ENCODE measurements around the gene TTLL10.

Gene TTLL10

GRCh38 chr1:1243266-1243660, 69.6 kb downstream of the TTLL10 start:
- H3K4me3 ChIP-seq (ENCODE audit: low read depth, low read length) = no peak overlapping the region
- no peak for DNase-seq (ENCODE audit: low read depth)

DNA sequence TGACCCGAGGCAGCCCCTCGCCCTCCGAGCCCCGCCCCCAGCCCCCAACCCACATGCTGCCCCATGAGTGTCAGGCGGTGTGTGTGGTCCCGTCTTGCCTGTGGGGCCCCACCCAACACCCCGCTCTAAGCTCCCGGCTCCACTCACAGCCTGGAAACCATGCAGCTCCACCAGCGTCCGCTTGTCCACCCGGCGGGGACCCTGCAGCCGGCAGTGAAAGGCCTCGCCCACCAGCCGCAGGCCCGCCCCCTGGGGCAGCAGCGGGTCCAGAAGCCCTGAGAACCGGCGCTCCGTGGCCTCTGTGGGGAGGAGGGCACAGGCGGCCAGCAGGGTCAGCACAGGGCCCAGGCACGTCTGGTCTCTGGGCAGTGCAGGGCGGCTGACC, 70.1 kb downstream of the TTLL10 start:
- no peak overlapping the region for H3K4me3 ChIP-seq (ENCODE audit: low read depth, low read length)
- TF ChIP-seq MAX (IDR thresholded peaks at IDR 0.05; ENCODE audit: low read depth, low read length) (no peak), POLR2A (IDR thresholded peaks at IDR 0.05; ENCODE audit: extremely low read depth, insufficient read length) (no peak), CTCF (IDR thresholded peaks at IDR 0.05; ENCODE audit: low read depth, low read length) (no peak), MYC (IDR thresholded peaks at IDR 0.05; ENCODE audit: low read depth, low read length) (no peak)
- DNase-seq (ENCODE audit: low read depth) = no peak

More at GRCh38 chr1:1243266-1243660, 69.6 kb downstream of the TTLL10 start:
- TF ChIP-seq CTCF (IDR thresholded peaks at IDR 0.05; ENCODE audit: low read depth, low read length) = no peak
- TF ChIP-seq MAX (IDR thresholded peaks at IDR 0.05; ENCODE audit: low read depth, low read length) = no peak
- TF ChIP-seq MYC (IDR thresholded peaks at IDR 0.05; ENCODE audit: low read depth, low read length) = no peak
- TF ChIP-seq POLR2A (IDR thresholded peaks at IDR 0.05; ENCODE audit: extremely low read depth, insufficient read length) = no peak

DNA sequence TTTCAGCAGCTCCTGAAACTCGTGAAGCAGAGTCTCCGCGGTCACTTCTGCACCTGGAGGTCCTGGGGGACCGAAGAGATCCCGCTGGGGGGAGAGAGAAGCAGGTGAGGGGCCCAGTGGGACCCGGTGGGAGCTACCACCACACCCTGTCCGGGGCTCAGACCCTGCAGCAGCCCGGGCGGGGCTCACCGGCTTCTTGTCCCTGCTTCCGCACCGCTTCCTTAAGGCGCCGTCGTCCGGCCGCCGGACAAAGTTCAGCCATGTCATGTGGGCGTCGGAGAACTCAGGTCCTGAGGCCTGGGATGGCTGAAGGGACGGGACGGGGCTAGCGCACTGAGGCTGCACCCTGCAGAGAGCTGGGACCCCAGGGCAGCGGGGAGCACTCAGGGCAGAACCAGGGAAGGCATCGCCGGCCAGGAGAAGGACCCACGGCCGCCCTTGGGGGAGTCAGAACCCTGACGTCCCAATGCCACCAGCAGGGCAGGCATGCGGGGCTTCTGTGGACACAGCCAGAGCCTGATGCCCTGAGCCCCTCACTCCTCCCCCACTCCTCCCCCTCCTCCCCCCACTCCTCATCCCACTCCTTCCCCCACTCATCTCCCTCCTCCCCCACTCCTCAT, 70.6 kb downstream of the TTLL10 start:
- H3K4me3 ChIP-seq (ENCODE audit: low read depth, low read length) = no peak overlapping the region
- no peak for TF ChIP-seq CTCF (IDR thresholded peaks at IDR 0.05; ENCODE audit: low read depth, low read length)
- TF ChIP-seq MYC (IDR thresholded peaks at IDR 0.05; ENCODE audit: low read depth, low read length) = no peak
- no peak for TF ChIP-seq MAX (IDR thresholded peaks at IDR 0.05; ENCODE audit: low read depth, low read length)
- no peak for TF ChIP-seq POLR2A (IDR thresholded peaks at IDR 0.05; ENCODE audit: extremely low read depth, insufficient read length)
- DNase-seq (ENCODE audit: low read depth) = no peak

DNA sequence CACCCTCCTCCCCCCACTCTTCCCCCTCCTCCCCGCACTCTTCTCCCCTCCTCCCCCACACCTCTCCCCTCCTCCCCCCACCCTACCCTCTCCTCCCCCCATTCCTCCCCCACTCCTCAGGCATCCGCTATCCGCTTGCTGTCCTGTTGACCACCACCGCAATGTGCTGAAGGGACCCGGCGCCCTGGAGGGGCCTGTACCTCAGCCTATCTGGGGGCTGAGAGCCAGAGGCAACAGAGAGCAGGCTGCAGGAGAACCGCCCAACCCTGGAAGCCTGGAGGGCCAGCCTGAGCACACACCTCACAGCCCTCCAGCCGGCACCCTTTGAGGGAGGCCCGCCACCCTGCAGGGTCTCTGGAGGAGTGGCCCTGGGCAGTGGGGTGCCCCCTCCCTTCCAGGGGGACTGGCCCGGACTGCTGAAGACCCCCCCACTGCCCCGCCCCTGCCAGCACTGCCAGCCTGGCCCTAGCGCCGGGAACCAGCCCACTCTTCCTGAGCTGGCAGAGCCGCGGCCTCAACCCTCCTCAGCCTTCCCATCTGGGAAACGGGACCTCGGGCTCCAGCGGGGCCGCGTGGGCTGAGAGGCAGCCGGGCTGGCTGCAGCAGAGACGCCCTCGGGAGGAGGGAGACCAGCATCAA, 71.6 kb downstream of the TTLL10 start:
- H3K4me3 ChIP-seq (ENCODE audit: low read depth, low read length) = no peak overlapping the region
- no peak for DNase-seq (ENCODE audit: low read depth)
- TF ChIP-seq MYC (IDR thresholded peaks at IDR 0.05; ENCODE audit: low read depth, low read length) (no peak), CTCF (IDR thresholded peaks at IDR 0.05; ENCODE audit: low read depth, low read length) (no peak), MAX (IDR thresholded peaks at IDR 0.05; ENCODE audit: low read depth, low read length) (no peak), POLR2A (IDR thresholded peaks at IDR 0.05; ENCODE audit: extremely low read depth, insufficient read length) (no peak)

- H3K4me3 ChIP-seq (ENCODE audit: low read depth, low read length) = no peak overlapping the region
- TF ChIP-seq MYC (IDR thresholded peaks at IDR 0.05; ENCODE audit: low read depth, low read length) = no peak
- TF ChIP-seq POLR2A (IDR thresholded peaks at IDR 0.05; ENCODE audit: extremely low read depth, insufficient read length) = no peak
- no peak for TF ChIP-seq CTCF (IDR thresholded peaks at IDR 0.05; ENCODE audit: low read depth, low read length)
- TF ChIP-seq MAX (IDR thresholded peaks at IDR 0.05; ENCODE audit: low read depth, low read length) = no peak
- DNase-seq (ENCODE audit: low read depth) = no peak
Observed at GRCh38 chr1:1245817-1246576, 72.3 kb downstream of the TTLL10 start.
